ENCODE results near the gene ORC1. TPM values are rescaled to one million over a fixed set of nuclear protein-coding genes. Genes with fewer than 3 reads are reported as not detected.
A peak's percentile ranks its signal among the peaks of the same experiment; 100 is the strongest.

The ORC1 gene
- total and polyA plus RNA-seq, 4 donors = 0.28 to 0.96 (median 0.48) TPM

- intact Hi-C loops (cut with DNase I) = no loop called here
- peak; percentile 68 to 81 for DNase-seq
- no peak overlapping the region for H3K27ac ChIP-seq (ENCODE audit: low read depth in 1 of 2, low read length in 2 of 2)
- no peaks in the 10 kb centered on the region for H3K9me3 ChIP-seq (ENCODE audit: control insufficient read depth, low read length)
- peak overlapping the region; percentile 21 to 25 for H3K4me3 ChIP-seq (ENCODE audit: low read length in 2 of 2)
- 3 to 4% methylated on average over 47 to 51 of the region's 51 CpGs for WGBS, 2 donors
- H3K4me1 ChIP-seq (ENCODE audit: control insufficient read depth in 1 of 2, insufficient read depth in 2 of 2, low read length in 2 of 2) = peaks cover 0 to 4% of the 10 kb centered on the region in 2 donors
- no peaks in the 10 kb centered on the region for H3K36me3 ChIP-seq (ENCODE audit: control insufficient read depth in 1 of 2, insufficient read depth in 2 of 2, low read length in 1 of 2)
- no peak for ATAC-seq (ENCODE audit: low FRiP score)
- no peaks in the 10 kb centered on the region for H3K27me3 ChIP-seq (ENCODE audit: control insufficient read depth in 1 of 2, insufficient read depth in 2 of 2, low read length in 1 of 2)
Measured at GRCh38 chr1:52368383-52369172, 35.6 kb downstream of the ORC1 start.

GRCh38 chr1:52367272-52367671 is 37.0 kb downstream of the ORC1 start:
- no peak for DNase-seq
- intact Hi-C loops (cut with DNase I) = loop anchor here in 1 of 2 donors (2.0 kb wide), 1 partner anchor 38 kb away; the partner anchor contains the start of genes ORC1 and PRPF38A
- 83 to 89% methylated on average over 5 of the region's 5 CpGs for WGBS, 2 donors
- no peak overlapping the region for H3K27ac ChIP-seq (ENCODE audit: low read depth in 1 of 2, low read length in 2 of 2)
- no peaks in the 10 kb centered on the region for H3K27me3 ChIP-seq (ENCODE audit: control insufficient read depth in 1 of 2, insufficient read depth in 2 of 2, low read length in 1 of 2)
- H3K4me1 ChIP-seq (ENCODE audit: control insufficient read depth in 1 of 2, insufficient read depth in 2 of 2, low read length in 2 of 2) = peaks cover 0 to 4% of the 10 kb centered on the region in 2 donors
- no peaks in the 10 kb centered on the region for H3K36me3 ChIP-seq (ENCODE audit: control insufficient read depth in 1 of 2, insufficient read depth in 2 of 2, low read length in 1 of 2)
- ATAC-seq (ENCODE audit: low FRiP score) = no peak
- H3K9me3 ChIP-seq (ENCODE audit: control insufficient read depth, low read length) = no peaks in the 10 kb centered on the region
- H3K4me3 ChIP-seq (ENCODE audit: low read length in 2 of 2) = no peak overlapping the region

GRCh38 chr1:52366517-52366827 is 37.8 kb downstream of the ORC1 start:
- no peak for ATAC-seq (ENCODE audit: low FRiP score)
- Histone ChIP-seq H3K27me3 (ENCODE audit: control insufficient read depth in 1 of 2, insufficient read depth in 2 of 2, low read length in 1 of 2) (no peaks in the 10 kb centered on the region), H3K36me3 (ENCODE audit: control insufficient read depth in 1 of 2, insufficient read depth in 2 of 2, low read length in 1 of 2) (no peaks in the 10 kb centered on the region), H3K27ac (ENCODE audit: low read depth in 1 of 2, low read length in 2 of 2) (no peak overlapping the region), H3K4me3 (ENCODE audit: low read length in 2 of 2) (peak overlapping the region in 1 of 2 donors; percentile 10), H3K4me1 (ENCODE audit: control insufficient read depth in 1 of 2, insufficient read depth in 2 of 2, low read length in 2 of 2) (peaks cover 0 to 4% of the 10 kb centered on the region in 2 donors), H3K9me3 (ENCODE audit: control insufficient read depth, low read length) (no peaks in the 10 kb centered on the region)
- DNase-seq = no peak
- intact Hi-C loops (cut with DNase I) = loop anchor here in 1 of 2 donors (2.0 kb wide), 1 partner anchor 38 kb away; the partner anchor contains the start of genes ORC1 and PRPF38A
- 13 to 16% methylated on average over 8 of the region's 8 CpGs for WGBS, 2 donors

- DNase-seq (peak; percentile 99), ATAC-seq (ENCODE audit: low FRiP score) (peak; percentile 96)
- Histone ChIP-seq H3K4me3 (ENCODE audit: low read length in 2 of 2) (peak within 1 kb of the TSS; percentile 73 to 83), H3K4me1 (ENCODE audit: control insufficient read depth in 1 of 2, insufficient read depth in 2 of 2, low read length in 2 of 2) (peaks cover 0 to 4% of the 10 kb centered on the region in 2 donors), H3K27me3 (ENCODE audit: control insufficient read depth in 1 of 2, insufficient read depth in 2 of 2, low read length in 1 of 2) (no peaks in the 10 kb centered on the region), H3K9me3 (ENCODE audit: control insufficient read depth, low read length) (no peaks in the 10 kb centered on the region), H3K27ac (ENCODE audit: low read depth in 1 of 2, low read length in 2 of 2) (peak within 1 kb of the TSS; percentile 45 to 62), H3K36me3 (ENCODE audit: control insufficient read depth in 1 of 2, insufficient read depth in 2 of 2, low read length in 1 of 2) (peaks cover 0 to 4% of the 10 kb centered on the region in 2 donors)
- WGBS, 2 donors = 0% methylated on average over 77 to 92 of the region's 92 CpGs
- intact Hi-C loops (cut with DNase I) = loop anchor here in 1 of 2 donors (2.0 kb wide), 1 partner anchor 39 kb away; the partner anchor contains the start of genes ORC1 and PRPF38A
Measured at GRCh38 chr1:52365746-52366516, 38.3 kb downstream of the ORC1 start, which contains the start of gene CC2D1B. Gene CC2D1B (minus strand): TSS chr1:52366205. CDS start chr1:52364620, 1,585 bp downstream.

GRCh38 chr1:52365071-52365745 is 39.0 kb downstream of the ORC1 start:
- Histone ChIP-seq H3K27me3 (ENCODE audit: control insufficient read depth in 1 of 2, insufficient read depth in 2 of 2, low read length in 1 of 2) (no peaks in the 10 kb centered on the region), H3K36me3 (ENCODE audit: control insufficient read depth in 1 of 2, insufficient read depth in 2 of 2, low read length in 1 of 2) (peaks cover 0 to 7% of the 10 kb centered on the region in 2 donors), H3K4me1 (ENCODE audit: control insufficient read depth in 1 of 2, insufficient read depth in 2 of 2, low read length in 2 of 2) (peaks cover 0 to 4% of the 10 kb centered on the region in 2 donors), H3K27ac (ENCODE audit: low read depth in 1 of 2, low read length in 2 of 2) (peak overlapping the region in 1 of 2 donors; percentile 45), H3K9me3 (ENCODE audit: control insufficient read depth, low read length) (no peaks in the 10 kb centered on the region), H3K4me3 (ENCODE audit: low read length in 2 of 2) (peak overlapping the region; percentile 73 to 83)
- DNase-seq (peak; percentile 76 to 92), ATAC-seq (ENCODE audit: low FRiP score) (peak; percentile 33)
- intact Hi-C loops (cut with DNase I) = no loop called here
- 6 to 7% methylated on average over 22 of the region's 22 CpGs for WGBS, 2 donors

GRCh38 chr1:52364235-52364839 is 39.9 kb downstream of the ORC1 start:
- DNase-seq = no peak
- no peak overlapping the region for H3K27ac ChIP-seq (ENCODE audit: low read depth in 1 of 2, low read length in 2 of 2)
- no peaks in the 10 kb centered on the region for H3K9me3 ChIP-seq (ENCODE audit: control insufficient read depth, low read length)
- H3K4me3 ChIP-seq (ENCODE audit: low read length in 2 of 2) = no peak overlapping the region
- WGBS, 2 donors = 82 to 83% methylated on average over 5 of the region's 5 CpGs
- H3K27me3 ChIP-seq (ENCODE audit: control insufficient read depth in 1 of 2, insufficient read depth in 2 of 2, low read length in 1 of 2) = no peaks in the 10 kb centered on the region
- no peak for ATAC-seq (ENCODE audit: low FRiP score)
- peaks cover 0 to 4% of the 10 kb centered on the region in 2 donors for H3K4me1 ChIP-seq (ENCODE audit: control insufficient read depth in 1 of 2, insufficient read depth in 2 of 2, low read length in 2 of 2)
- peaks cover 5 to 10% of the 10 kb centered on the region in 2 donors for H3K36me3 ChIP-seq (ENCODE audit: control insufficient read depth in 1 of 2, insufficient read depth in 2 of 2, low read length in 1 of 2)
- intact Hi-C loops (cut with DNase I) = no loop called here

GRCh38 chr1:52360595-52360968 is 43.6 kb downstream of the ORC1 start:
- WGBS, 2 donors = 86% methylated on average over 7 of the region's 7 CpGs
- no peak overlapping the region for H3K4me3 ChIP-seq (ENCODE audit: low read length in 2 of 2)
- no peak for DNase-seq
- intact Hi-C loops (cut with DNase I) = no loop called here
- H3K27ac ChIP-seq (ENCODE audit: low read depth in 1 of 2, low read length in 2 of 2) = no peak overlapping the region
- no peaks in the 10 kb centered on the region for H3K27me3 ChIP-seq (ENCODE audit: control insufficient read depth in 1 of 2, insufficient read depth in 2 of 2, low read length in 1 of 2)
- H3K36me3 ChIP-seq (ENCODE audit: control insufficient read depth in 1 of 2, insufficient read depth in 2 of 2, low read length in 1 of 2) = peaks cover 7 to 24% of the 10 kb centered on the region in 2 donors
- H3K4me1 ChIP-seq (ENCODE audit: control insufficient read depth in 1 of 2, insufficient read depth in 2 of 2, low read length in 2 of 2) = peaks cover 0 to 4% of the 10 kb centered on the region in 2 donors
- ATAC-seq (ENCODE audit: low FRiP score) = no peak
- H3K9me3 ChIP-seq (ENCODE audit: control insufficient read depth, low read length) = no peaks in the 10 kb centered on the region
